HG02981 (cell line): Measurements from ENCODE around the gene NUBPL.
"Not testable (repeated sequence)": the region's sequence is repeated elsewhere in the genome, so short reads cannot be mapped to it uniquely, and the experiment has no call there.

Source experiments
- ATAC-seq: cut with Tn5 transposase; IDR thresholded peaks from one replicate; pipeline ENCODE4 v1.9.1; 2021; ENCODE audit warnings: mild to moderate bottlenecking, moderate library complexity; ENCODE audit not compliant: unreplicated experiment

The NUBPL gene

DNA sequence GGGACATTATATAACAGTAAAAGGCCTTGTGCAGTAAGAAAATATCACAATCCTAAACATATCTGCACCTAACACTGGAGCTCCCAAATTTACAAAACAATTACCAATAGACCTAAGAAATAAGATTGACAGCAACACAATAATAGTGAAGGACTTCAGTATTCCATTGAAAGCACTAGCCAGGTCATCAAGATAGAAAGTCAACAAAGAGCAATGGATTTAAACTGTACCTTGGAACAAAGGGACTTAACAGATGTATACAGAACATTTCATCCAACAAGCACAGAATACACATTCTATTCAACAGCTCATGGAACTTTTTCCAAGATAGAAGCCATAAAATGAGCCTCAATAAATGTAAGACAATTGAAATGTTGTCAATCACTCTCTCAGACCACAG, 306.4 kb downstream of the NUBPL start:
- no peak for ATAC-seq

DNA sequence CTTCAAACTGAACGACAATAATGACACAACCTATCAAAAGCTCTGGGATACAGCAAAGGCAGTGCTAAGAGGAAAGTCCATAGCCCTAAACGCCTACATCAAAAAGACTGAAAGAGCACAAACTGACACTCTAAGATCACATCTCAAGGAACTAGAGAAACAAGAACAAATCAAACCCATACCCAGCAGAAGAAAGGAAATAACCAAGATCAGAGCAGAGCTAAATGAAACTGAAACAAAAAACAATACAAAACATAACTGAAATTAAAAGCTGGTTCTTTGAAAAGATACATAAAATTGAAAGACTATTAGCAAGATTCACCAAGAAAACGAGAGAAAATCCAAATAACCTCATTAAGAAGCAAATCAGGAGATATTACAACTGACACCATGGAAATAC, 306.9 kb downstream of the NUBPL start:
- ATAC-seq, result not testable (repeated sequence)

DNA sequence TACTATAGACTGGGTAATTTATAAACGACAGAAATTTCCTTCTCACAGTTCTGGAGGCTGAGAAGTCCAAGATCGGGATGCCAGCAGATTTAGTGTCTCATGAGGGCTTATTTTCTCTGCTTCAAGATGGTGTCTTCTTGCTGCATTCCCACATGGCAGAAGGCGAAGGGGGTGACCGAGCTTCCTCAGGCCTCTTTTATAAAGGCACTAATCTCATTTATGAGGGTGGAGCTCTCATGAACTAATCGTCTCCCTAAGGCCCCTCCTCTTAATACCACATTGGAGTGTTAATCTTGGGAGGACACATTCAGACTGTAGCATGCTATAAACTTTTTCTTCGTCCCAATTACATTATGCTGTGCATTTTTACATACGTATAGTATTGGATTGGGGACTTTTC, 315.5 kb downstream of the NUBPL start:
- no peak for ATAC-seq

DNA sequence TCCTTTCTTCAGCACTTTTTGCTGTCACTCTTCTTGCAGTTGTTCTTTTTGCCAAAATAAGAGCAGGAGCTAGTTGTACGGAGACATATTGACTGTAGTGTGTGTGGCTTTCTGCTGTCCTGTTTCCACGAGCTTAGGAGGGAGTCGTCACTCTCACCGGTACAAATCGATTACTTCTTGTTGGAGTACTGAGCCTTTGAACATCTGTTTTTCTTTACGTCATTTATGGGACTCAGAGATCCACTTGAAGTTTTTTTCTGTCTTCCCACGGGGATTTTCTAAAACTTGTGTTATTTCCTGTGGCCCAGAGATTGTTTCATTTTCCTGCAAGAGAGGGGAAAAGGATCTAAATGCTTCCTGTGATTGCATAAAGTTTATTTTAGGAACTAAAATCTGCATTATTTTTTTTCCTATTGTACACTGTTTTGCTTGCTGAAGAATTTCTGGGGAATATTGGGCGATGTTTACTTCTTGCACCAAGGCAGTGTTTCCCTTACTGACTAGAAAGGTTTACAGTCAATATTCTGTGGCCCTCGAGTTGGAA, 316.1 kb downstream of the NUBPL start:
- ATAC-seq, result no peak

DNA sequence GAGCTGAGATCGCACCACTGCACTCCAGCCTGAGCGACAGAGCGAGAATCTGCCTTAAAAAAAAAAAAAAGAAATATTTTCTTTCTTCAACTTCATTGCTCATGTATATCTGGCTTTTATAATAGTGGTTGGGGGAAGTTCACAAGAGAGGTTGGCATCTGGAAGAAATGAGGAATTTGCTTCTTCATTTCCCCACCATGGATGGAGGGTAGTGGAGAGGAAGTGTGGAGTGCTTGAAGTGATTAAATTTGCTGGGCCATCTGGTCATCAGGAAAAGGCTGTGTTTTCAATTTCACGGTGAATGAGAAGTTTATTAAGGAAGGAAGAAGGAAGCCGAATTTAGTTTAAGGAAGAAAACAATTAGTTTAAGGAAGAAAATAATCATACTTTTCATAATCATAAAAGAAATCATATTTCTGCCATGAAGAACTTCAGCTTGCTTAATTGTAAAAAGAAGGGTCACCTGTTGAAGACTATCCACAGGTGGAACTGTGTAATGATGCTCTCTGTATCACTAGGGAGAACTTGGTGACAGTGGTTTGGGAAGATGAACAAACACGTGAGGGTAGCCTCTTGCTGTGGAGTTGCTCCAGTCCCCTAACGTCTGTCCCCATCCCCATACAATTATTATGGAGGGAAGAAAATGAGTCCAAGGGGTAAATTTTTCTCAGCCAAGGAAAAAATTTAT, 318.6 kb downstream of the NUBPL start:
- no peak for ATAC-seq

DNA sequence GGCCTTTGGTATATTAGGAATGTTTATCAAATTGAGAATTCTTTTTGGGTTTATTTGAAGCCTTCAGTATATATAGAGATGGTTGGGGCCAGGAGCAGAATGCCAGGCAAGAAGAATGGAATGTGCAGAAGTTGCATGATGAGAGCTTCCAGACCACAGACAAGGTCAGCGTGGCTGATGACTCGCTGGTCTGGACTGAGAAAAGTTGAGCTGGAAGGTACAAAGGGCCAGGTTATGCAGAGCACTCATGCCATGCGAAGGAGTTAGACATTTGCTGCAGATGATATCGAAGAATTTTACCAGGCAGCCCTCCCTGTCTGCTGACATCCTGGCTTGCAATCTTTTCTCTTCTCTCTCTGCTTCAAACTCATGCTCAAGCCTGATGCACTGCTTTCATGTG, 319.7 kb downstream of the NUBPL start:
- ATAC-seq, result no peak

DNA sequence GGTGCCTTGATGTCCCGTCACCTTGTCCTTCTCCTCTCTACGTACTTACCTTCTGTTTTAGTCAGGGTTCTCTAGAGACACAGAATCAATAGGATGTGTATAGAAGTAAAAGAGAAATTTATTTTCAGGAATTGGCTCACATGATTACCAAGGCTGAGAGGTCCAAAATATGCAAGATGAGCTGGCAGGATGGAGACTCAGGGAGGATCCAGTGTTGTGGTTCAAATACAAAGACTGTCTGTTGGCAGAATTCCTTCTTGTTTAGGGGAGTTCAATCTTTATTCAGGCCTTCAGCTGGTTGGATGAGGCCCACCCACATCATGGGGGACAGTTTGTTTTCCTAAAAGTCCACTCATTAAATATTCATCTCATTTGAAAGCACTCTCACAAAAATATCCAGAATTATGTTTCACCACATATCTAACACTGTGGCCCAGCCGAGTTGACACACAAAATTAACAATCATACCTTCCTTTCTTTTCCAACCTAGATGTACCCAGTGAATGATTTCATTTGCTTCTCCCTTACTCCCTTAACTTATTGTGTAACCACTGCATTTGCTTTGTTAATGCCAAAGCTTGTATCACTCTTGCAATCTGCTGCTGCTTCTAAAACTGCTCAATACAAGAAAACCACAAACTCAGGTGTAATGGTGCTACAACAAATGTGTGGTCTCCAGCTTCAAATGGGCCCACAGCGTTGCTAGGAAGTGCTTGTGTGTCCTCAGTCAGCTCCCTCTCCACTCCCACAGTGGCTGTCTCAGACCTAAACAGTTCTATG, 320.5 kb downstream of the NUBPL start:
- no peak for ATAC-seq

DNA sequence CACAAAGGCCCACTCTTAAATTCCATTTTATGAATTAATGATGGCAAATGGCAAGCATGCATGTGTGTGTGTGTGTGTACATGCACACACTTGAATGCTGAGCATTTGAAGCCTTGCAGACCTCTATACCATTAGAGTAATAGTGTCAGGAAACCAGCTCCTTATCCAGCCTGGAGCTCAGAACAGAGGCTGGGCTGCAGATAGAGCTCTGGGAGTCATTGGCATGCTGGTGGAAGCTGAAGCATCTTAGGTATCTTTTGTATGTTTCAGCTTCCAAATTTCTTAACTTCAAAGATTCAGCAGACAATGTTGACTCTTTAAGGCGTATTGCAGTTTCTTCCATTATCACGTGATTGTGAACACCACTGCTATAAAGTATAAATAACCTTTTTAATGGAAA, 323.0 kb downstream of the NUBPL start:
- no peak for ATAC-seq

DNA sequence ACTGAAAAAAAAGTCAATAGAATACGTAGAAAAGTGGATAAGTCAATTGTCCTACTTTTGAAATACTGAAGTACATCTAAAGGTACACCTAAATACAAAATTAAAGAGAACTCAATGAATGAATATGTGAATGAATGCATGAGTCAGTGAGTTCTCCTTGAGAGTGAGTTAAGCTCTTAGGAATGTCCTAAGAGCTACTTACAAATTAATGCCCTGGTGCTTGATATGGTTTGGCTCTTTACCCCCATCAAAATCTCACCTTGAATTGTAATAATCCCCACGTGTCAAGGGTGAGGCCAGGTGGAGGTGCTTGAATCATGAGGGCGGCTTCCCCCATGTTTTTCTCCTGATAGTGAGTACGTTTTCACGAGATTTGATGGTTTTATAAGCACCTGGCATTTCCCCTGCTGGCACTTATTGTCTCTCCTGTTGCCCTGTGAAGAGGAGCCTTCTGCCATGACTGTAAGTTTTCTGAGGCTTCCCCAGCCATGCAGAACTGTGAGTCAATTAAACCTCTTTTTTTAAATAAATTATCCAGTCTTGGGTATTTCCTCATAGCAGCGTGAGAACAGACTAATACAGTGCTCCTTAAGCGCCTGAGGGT, 323.7 kb downstream of the NUBPL start:
- ATAC-seq, result no peak

DNA sequence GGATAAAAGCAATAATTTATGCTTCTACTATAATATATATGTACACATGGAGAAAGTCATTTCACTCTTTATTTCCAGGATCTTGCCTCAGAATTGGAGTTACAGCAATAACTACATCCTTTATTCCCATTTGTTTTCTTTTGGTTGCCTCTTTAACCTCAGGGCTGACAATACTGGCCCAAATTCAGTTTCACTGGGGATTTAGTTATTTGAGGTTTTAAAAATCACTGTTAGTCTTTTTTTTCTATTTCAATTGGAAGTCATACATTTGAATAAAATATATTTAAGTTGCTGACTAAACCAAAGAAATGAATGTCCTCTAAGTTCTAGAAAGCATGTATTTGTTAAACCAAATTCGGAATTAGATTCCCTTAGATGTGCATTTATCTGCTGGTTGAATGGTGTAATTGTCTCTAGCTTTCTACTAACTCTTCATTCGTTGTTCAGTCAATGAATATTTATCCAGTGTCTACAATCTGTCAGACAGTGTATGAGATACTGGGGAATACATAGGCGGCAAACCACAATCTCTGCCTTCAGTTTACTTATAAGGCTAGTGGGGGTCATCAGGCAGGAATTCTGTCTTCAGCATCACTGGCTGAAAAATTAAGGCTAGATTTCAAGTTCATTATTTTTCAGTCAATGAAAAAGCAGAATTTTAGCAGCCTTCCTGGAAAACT, 325.1 kb downstream of the NUBPL start:
- ATAC-seq, result no peak

DNA sequence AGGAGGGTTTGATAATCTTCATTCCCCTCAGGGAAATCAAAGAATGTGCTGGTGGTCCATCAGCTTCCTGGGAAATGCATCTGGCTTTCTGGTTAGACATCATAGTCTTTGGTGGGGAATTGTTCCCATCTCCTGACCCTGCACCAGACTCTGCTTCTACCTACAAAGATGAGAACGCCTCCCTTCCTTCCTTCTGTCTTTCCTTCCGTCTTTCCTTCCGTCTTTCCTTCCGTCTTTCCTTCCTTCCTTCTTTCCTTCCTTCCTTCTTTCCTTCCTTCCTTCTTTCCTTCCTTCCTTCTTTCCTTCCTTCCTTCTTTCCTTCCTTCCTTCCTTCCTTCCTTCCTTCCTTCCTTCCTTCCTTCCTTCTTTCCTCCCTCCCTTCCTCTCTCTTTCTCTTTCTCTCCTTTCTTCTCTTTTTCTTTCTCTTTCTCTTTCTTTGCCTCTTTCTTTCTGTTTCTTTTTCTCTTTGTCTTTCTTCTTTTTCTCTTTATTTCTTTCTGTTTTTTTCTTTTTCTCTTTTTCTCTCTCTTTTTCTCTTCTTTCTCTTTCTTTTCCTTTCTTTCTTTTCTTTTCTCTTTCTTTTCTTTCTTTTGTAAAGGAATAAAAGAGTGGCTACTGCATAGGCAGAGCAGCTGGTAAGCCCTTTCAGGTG, 326.9 kb downstream of the NUBPL start:
- no peak for ATAC-seq

DNA sequence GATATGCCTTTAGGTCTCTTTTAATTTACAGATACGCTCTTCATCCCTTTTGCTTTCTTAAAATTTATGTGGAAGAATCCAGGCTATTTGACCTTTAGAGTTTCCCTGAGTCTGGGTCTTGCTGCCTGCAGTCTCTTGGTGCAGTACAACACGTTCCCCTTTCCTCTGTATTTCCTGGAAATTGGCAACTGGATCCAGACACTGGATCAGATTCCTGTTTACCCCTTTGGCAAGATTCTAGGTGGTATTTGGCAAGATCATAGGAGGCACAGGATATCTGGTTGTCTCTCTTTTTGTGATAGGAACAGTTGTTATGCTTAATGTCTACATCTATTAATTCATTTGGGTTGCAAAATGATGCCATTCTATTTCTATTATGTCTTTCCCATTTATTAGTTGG, 328.1 kb downstream of the NUBPL start:
- ATAC-seq, result no peak

DNA sequence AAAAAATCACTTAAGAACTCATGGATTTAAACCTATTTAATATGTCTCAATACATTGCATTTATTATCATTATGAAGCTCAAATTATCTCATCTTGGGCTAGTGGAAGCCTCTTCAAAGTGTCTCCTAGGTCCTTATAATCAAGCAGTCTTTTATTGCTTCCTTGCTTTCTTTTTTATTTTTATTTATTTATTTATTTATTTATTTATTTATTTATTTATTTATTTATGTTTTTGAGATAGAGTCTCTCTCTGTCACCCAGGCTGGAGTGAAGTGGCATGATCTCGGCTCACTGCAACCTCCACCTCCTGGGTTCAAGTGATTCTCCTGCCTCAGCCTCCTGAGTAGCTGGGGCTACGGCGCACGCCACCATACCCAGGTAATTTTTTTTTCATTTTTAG, 329.0 kb downstream of the NUBPL start:
- not testable (repeated sequence) for ATAC-seq

DNA sequence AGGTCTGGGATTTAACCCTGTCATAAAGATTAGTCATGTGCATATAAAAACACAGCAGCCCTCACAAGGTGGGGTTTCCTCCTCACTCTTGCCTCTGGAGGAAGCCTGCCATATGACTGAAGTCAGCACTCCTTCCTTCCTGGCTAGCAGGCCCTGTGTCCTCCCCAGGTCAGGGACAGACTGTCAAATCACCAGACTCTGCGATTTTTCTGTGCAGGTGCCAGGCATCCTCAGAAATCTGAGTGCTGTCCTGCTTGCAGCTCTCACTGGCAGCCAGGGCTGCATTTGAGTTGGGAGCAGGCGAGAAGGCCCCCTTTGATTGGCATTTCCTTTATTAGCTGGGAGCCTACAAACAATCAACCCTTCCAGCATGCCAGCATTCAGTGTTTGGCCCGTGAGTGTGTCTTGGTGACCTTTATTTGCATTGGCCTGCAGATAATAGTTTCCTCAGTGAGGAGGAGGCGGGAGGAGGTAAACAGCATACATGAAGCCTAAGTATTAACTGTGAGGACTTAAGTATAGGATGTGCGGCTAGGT, 332.1 kb downstream of the NUBPL start:
- no peak for ATAC-seq

DNA sequence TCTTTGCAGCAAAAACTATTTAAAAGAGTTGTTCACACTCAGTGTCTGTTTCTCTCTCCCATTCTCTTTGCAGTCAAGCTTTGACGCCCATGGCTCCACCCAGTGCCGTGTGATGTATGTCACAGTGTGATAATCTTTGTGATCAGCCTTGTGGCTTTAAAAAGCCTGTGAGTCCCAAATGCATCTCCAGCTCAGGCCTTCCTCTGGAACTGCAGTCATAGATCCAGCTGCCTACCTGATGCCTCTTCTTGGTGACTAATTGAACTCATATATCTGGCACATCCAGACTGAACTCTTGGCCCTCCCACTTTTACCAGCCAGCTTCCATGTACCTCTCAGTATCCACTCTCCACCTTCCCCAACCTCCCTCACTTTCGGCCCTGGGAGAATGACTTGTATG, 333.1 kb downstream of the NUBPL start:
- no peak for ATAC-seq

DNA sequence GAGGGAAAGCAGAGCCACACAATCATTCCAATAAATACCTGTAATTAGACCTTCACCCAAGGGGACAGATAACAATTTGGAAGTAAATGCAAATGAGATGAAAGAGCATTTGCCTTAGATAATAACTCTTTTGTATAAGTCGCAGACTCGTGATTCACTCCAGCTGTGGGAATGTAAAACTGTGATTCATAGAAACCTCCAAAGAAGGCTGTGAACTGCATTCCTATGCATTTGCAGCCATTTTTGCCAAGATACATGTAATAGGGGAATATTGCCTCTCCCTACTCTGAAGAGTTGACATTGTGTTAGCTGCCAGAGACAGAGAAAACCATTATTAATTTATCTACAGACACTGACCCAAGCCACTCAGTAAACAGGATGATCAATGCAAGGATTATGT, 334.0 kb downstream of the NUBPL start:
- ATAC-seq, result no peak

DNA sequence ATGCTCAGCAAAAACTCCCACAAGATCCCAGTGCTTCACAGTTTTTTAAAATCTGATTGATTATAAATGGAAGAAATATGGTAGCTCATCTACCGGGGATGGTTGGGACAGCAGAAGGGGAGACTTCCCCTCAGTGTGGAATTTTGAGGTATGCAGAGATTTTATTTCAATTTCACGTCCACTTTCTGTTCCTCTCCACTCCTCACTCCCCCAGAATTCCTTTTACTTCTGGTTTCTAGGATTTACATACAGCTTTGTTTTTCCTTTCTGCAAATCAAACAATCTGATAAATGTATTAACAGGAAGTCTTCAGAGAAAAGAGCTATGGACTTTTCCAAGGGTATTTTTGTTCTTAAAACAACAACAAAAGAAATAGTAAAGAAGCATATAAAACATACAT, 334.4 kb downstream of the NUBPL start:
- no peak for ATAC-seq

DNA sequence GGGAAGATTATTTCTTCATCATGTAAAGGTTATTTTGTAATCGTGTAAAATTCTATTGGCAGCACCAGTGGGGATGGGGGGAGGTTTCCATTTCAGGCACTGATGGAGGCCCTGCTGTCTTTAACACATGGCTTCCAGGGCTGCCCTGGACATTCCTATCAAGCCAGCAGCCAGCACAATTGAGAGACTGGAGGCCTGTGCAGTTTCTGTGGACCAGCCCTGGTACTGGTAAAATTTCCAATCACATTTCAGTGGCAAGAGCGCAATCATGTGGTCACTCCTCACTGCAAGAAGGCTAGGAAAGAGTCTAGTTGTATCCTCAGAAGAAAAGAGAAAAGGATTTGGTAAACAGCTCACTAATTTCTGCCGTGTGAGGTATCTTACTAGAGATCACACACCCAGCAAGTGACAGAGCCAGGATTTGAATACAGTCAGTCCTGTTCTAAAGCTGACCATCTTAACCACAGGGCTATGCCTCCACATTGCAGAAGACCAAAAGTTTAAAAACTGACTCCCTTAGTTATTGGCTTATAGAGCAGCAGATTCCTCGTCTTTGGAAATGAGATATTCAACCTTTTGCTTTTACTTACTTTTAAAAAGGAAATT, 336.5 kb downstream of the NUBPL start:
- ATAC-seq, result no peak

DNA sequence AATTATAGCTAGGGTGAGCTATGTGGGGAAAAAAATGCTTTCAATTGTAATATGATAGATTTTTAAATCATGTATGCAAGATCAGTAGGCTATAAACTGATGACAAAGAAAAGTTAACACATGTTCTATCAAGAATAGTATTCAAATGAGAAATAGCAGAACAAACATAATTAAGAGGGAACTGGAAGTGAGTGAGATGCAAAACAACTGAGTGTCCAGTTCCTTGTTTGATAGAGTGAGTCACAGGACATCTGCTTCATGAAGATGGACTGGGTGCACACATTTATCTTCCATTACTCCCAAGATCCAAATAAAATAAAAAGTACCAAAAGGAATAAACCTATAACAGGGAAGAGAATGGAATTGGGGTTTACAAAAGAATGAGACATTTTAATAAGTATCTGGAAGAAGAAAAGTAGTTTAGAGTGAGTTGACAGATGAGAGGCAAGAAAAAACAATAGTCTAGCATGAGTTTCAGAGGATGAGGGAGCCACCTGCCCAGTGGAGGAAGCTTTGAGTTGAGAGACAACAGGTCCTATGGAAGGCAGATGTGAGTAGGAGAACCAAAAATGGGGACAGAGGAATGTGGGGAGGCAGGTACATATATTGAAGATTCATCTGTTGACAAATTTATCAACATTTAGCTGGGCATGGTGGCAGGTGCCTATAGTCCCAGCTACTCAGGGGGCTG, 337.8 kb downstream of the NUBPL start:
- ATAC-seq, result no peak

DNA sequence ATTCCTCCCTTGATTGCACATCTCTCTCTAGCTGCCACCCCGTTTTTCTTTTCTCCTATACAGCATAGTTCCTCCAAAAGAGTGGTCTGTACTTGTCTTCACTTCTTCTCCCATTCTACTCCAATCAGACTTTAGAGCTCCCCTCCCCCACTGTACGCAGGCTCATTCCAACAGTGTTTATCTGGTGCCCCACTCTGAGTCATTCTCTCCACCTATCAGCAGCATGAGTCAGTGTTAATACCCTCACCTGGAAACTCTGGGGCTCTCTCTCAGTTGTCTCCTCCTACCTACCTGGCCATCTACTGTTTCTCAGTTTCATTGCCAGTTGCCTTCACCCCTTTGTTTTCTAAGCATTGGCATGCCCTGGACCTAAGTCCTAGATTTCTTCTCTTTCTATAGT, 340.8 kb downstream of the NUBPL start:
- ATAC-seq, result no peak
